ENCODE results near the gene EVX2.

EVX2 gene

DNA sequence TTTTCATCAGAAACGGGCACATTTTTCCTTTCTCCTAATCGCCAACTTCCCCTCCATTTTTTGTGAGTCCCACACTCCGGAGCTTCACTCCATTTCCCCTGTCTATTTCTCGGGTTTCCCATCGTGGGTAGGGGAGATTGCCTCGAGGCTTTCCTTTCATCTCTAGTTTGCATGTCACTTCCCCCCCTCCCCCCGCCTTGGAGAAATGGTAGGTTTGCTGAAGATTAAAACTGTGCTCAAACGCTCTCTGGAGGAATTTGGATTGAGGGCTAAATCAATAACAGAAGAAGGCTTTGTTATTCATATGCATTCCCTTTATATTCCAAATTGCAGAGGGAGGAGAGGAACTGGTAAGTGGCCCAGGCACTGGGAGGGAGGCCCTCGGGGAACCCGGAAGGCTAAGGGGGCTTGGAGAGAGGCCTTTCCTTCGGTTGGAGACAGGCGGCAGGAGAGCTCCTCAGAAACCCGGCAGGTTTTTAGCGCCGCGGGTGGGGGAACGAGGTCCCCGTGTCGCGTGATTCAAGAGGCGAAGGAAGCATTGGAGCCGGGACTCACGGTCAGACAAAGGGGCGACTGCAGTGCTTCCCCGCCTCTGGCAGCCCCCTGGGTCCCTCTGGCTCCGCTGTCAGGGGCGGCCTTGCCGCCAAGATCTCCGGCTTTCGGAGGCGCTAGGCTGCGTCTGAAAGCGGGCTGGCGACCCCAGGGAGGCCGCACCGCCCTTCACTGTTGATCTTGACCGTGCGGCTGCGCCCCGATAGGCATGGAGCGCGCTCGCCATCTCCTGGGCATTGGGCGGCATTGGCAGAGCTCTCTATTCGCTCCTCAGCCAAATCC, 13.4 kb upstream of the EVX2 start:
- H3K9me3 Mint-ChIP-seq = no peaks in the 10 kb centered on the region
- peaks cover 87% of the 10 kb centered on the region for H3K27me3 Mint-ChIP-seq
- no peak overlapping the region for H3K27ac Mint-ChIP-seq
- peaks cover 4% of the 10 kb centered on the region for H3K36me3 Mint-ChIP-seq (ENCODE audit: low read depth)
- H3K4me1 Mint-ChIP-seq (ENCODE audit: low read depth) = peaks cover 29% of the 10 kb centered on the region
- H3K4me3 Mint-ChIP-seq = peak overlapping the region; percentile 74

DNA sequence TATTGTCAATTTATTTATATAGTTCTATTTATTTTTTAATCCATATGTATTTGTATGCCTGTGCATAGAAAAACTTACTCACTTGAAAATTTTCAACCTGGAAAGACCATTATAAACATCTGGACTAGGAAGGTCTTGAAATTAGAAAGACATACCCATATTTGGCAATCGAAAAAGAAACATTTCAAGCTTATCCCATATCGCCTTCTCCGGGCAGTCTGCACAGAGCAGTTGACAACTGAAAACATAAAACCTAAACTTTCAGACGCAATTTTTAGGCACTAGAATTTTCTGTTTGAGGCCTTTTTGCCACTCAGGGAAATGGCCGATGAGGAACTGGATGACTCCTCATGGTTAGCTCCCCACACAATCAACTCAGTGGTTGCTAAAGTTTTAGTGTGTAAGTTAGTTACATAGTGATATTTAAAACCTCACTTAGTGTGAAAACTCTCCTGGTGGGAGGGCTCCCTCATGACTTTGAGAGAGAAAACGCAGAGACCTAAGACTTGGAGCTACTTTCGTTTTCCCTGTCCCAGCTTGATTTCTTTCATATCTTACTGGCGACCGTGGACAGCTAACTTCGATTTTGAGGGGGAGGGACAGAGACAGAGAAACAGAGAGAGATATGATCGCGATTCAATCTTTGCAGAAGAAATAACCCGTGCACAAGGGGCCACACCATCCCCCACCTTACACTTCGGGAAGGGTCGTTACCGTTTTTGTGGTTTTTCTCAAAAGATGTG, 12.7 kb upstream of the EVX2 start:
- Mint-ChIP-seq H3K27me3 (peaks cover 87% of the 10 kb centered on the region), H3K36me3 (ENCODE audit: low read depth) (peaks cover 4% of the 10 kb centered on the region), H3K27ac (no peak overlapping the region), H3K4me3 (peak overlapping the region; percentile 74), H3K4me1 (ENCODE audit: low read depth) (peaks cover 37% of the 10 kb centered on the region), H3K9me3 (no peaks in the 10 kb centered on the region)

DNA sequence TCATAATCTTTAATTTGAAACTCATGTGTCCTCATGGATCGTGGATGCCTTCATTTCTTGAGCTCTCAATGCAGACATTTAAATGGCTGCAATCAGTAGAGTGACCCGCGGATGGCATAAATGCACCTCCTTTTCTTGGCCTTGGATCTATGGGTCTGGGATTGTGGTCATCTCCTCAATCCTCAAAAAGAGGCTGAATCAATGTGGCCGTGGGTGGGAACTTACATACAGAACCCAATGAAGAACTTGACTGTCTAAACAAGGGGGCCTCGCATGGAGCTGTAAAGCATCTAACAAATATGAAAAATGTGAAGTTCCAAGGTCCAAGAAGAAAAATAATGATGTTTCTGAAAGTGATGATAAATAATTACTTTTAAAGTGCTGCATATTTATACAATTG, 11.7 kb upstream of the EVX2 start:
- no peaks in the 10 kb centered on the region for H3K9me3 Mint-ChIP-seq
- peaks cover 4% of the 10 kb centered on the region for H3K36me3 Mint-ChIP-seq (ENCODE audit: low read depth)
- no peak overlapping the region for H3K4me3 Mint-ChIP-seq
- H3K27me3 Mint-ChIP-seq = peaks cover 87% of the 10 kb centered on the region
- no peak overlapping the region for H3K27ac Mint-ChIP-seq
- peaks cover 37% of the 10 kb centered on the region for H3K4me1 Mint-ChIP-seq (ENCODE audit: low read depth)

DNA sequence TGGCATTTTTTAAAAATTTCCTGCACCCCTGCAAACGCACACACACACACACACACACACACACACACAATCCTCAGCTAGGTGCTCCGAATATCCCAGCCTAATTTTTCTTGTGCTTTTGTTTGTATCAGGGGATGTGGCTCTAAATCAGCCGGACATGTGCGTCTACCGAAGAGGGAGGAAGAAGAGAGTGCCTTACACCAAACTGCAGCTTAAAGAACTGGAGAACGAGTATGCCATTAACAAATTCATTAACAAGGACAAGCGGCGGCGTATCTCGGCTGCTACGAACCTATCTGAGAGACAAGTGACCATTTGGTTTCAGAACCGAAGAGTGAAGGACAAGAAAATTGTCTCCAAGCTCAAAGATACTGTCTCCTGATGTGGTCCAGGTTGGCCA, 10.6 kb upstream of the EVX2 start:
- no peaks in the 10 kb centered on the region for H3K9me3 Mint-ChIP-seq
- peaks cover 37% of the 10 kb centered on the region for H3K4me1 Mint-ChIP-seq (ENCODE audit: low read depth)
- H3K36me3 Mint-ChIP-seq (ENCODE audit: low read depth) = peaks cover 4% of the 10 kb centered on the region
- H3K4me3 Mint-ChIP-seq = no peak overlapping the region
- H3K27me3 Mint-ChIP-seq = peaks cover 90% of the 10 kb centered on the region
- no peak overlapping the region for H3K27ac Mint-ChIP-seq

DNA sequence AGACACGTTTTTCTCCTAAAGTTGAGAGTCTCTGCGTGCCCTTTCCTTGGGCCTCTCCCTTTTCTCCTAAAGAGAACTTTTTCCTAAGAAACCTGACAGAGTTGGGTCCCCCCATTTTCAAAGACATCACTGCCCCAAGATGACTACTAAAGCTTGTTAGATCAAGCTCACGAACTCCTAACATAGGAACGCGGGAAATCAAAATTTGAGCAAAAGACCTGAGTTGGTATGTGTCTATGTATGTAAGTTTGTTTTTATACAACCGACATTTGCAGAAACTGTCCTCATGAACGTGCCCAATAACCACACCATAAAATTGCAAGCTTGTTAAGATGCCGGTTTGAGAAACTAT, 10.1 kb upstream of the EVX2 start:
- H3K9me3 Mint-ChIP-seq = no peaks in the 10 kb centered on the region
- peaks cover 90% of the 10 kb centered on the region for H3K27me3 Mint-ChIP-seq
- H3K4me3 Mint-ChIP-seq = peak overlapping the region; percentile 32
- H3K27ac Mint-ChIP-seq = peak overlapping the region; percentile 36
- H3K36me3 Mint-ChIP-seq (ENCODE audit: low read depth) = peaks cover 4% of the 10 kb centered on the region
- H3K4me1 Mint-ChIP-seq (ENCODE audit: low read depth) = peaks cover 37% of the 10 kb centered on the region

DNA sequence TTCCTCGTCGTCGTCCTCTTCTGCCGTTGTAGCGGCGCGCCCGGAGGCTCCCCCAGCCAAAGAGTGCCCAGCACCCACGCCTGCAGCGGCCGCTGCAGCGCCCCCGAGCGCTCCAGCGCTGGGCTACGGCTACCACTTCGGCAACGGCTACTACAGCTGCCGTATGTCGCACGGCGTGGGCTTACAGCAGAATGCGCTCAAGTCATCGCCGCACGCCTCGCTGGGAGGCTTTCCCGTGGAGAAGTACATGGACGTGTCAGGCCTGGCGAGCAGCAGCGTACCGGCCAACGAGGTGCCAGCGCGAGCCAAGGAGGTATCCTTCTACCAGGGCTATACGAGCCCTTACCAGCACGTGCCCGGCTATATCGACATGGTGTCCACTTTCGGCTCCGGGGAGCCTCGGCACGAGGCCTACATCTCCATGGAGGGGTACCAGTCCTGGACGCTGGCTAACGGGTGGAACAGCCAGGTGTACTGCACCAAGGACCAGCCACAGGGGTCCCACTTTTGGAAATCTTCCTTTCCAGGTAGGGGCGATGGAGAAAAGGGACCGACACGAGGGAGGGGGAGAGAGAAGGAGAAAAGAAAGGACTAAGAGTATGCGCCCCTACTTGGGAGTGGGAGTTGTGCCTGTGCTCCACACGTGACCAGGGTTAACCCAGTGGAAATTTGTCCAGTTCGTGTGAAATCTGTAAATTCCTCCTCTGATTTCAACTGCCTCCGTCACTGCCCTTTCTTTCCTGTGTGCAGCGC, 9.6 kb upstream of the EVX2 start:
- H3K9me3 Mint-ChIP-seq = no peaks in the 10 kb centered on the region
- H3K36me3 Mint-ChIP-seq (ENCODE audit: low read depth) = peaks cover 4% of the 10 kb centered on the region
- H3K4me3 Mint-ChIP-seq = peak overlapping the region; percentile 43
- H3K27ac Mint-ChIP-seq = peak overlapping the region; percentile 36
- peaks cover 90% of the 10 kb centered on the region for H3K27me3 Mint-ChIP-seq
- peaks cover 37% of the 10 kb centered on the region for H3K4me1 Mint-ChIP-seq (ENCODE audit: low read depth)

DNA sequence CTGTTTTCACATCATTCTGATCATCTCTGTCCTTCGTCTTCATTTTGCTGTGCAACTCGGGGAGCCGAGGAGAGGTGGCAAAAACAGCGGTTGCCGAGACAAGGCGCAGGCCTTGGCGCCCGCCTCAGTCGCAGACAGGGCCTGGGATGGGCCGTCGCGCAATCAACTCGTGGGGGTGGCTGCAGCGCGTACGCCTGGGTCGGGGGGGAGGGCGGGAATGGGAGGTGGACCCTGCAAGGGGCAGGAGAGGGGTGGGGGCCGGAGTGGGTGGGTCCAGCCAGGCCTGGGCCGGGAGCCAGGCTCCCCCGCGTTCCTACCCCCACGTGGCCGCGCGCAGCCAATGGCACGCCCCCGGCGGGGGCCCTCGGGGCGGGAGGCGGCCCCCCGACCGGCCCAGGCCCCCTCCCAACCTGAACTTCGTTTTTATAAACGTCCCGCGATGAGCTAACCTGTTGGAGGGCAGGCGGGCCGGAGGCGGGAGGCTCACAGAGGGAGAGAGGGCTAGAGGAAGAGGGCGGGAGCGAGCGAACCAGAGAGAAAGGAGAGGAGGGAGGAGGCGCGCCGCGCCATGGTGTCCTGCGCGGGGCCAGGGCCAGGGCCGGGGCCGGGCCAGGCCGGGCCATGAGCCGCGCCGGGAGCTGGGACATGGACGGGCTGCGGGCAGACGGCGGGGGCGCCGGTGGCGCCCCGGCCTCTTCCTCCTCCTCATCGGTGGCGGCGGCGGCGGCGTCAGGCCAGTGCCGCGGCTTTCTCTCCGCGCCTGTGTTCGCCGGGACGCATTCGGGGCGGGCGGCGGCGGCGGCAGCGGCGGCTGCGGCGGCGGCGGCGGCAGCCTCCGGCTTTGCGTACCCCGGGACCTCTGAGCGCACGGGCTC, 8.7 kb upstream of the EVX2 start, which contains the start of gene HOXD13:
TSS of gene HOXD13 (plus strand) at position 452 of the 875 bp plus-strand sequence. CDS start at position 622, 170 bp downstream.
- peaks cover 30% of the 10 kb centered on the region for H3K4me1 Mint-ChIP-seq (ENCODE audit: low read depth)
- H3K4me3 Mint-ChIP-seq = peak within 1 kb of the TSS; percentile 43
- H3K27me3 Mint-ChIP-seq = peaks cover 90% of the 10 kb centered on the region
- peak within 1 kb of the TSS; percentile 63 for H3K27ac Mint-ChIP-seq
- peaks cover 4% of the 10 kb centered on the region for H3K36me3 Mint-ChIP-seq (ENCODE audit: low read depth)
- H3K9me3 Mint-ChIP-seq = no peaks in the 10 kb centered on the region

DNA sequence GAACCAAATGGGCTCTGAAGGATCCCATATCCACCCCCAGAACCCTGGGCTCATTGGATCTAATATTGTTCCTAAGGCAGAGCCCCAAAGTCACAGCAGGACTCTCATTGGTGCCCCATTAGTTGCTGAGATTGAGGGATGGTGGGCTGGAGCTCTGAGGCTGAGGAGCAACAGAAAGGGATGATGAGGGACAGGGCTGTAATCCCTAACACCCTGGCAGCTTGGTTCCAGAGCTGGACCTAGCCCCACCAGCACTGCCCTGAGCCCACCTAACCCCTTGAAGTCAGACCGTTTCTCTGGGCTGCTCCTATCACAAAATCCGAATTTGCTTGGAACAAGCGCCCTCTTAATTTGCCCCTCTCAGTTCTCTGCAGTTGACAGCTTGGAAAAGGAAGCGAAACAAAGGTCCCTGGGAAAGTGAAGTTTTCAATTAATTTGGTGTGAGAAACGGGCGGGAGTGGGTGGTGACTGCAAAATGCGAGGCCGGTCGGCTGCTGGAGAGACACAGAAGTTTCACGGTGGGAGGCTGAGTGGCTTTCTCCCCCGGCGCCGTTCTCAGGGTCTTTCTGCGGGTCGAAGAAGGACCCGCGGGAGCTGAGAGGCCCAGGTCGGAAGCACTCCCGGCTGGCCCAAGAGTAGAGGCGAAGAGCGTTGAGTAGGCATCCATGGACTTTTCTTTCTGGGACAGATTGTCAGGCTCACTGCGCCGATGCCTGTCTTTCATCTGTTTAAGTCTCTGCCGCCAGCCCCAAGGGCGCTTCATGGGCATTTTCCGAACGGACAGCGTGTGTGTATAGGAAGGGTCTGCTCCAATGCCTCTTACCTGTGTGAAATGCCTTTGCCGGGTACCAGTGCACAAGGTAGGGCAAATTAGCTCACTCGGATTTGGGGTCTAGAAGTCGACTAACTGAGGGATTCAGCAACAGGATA, 7.8 kb upstream of the EVX2 start:
- peaks cover 23% of the 10 kb centered on the region for H3K4me1 Mint-ChIP-seq (ENCODE audit: low read depth)
- H3K36me3 Mint-ChIP-seq (ENCODE audit: low read depth) = peaks cover 4% of the 10 kb centered on the region
- H3K27ac Mint-ChIP-seq = peak overlapping the region; percentile 63
- no peak overlapping the region for H3K4me3 Mint-ChIP-seq
- H3K27me3 Mint-ChIP-seq = peaks cover 90% of the 10 kb centered on the region
- peaks cover 4% of the 10 kb centered on the region for H3K9me3 Mint-ChIP-seq

DNA sequence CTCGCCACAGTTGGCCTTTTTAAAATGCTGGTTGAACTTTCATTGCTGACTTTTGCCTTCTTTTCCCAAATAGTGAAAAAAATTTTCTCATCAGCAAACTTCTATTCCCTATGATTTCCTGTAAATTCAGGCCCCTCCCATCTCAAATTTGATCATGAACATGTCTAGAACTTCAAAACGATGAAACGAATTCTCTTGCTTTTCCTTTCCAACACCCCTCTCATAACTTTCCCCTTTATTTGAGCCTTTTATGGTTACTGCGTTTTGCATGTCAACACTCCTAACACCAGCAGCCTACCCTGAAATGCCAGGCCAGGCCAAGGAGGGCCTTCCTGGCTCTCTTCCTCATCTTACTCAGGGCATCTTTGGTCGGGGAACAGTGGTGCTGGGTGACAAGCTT, 7.1 kb upstream of the EVX2 start:
- Mint-ChIP-seq H3K27me3 (peaks cover 87% of the 10 kb centered on the region), H3K27ac (no peak overlapping the region), H3K4me1 (ENCODE audit: low read depth) (peaks cover 19% of the 10 kb centered on the region), H3K4me3 (no peak overlapping the region), H3K36me3 (ENCODE audit: low read depth) (peaks cover 4% of the 10 kb centered on the region), H3K9me3 (peaks cover 4% of the 10 kb centered on the region)

DNA sequence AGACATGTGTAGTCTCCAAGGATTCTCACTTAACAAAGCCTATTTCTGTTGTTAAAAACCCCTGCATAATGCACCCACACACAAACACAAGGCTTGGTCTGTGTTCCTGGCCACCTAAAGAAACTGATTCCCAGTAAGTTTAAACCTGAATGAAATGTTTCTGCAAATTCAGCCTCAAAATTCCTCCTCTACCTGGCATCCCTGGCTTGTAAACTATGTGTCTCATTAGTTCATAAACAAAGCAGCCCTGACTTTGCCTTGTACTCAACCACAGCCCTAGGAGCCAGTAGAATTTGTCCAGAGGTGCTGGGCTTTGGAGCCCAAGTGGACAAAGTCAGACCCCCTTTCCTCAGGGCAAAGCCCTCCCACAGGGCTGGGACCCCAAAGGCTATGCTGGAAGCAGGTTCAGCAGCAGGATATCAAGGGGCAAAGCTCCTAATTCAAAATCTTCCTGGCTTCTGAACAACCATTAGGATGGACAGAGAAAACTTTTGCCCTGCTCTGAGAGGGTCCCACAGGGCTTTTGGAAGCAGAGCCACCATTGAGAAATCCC, 6.2 kb upstream of the EVX2 start:
- Mint-ChIP-seq H3K4me3 (no peak overlapping the region), H3K4me1 (ENCODE audit: low read depth) (peaks cover 19% of the 10 kb centered on the region), H3K9me3 (peaks cover 4% of the 10 kb centered on the region), H3K36me3 (ENCODE audit: low read depth) (peaks cover 4% of the 10 kb centered on the region), H3K27me3 (peaks cover 87% of the 10 kb centered on the region), H3K27ac (no peak overlapping the region)

DNA sequence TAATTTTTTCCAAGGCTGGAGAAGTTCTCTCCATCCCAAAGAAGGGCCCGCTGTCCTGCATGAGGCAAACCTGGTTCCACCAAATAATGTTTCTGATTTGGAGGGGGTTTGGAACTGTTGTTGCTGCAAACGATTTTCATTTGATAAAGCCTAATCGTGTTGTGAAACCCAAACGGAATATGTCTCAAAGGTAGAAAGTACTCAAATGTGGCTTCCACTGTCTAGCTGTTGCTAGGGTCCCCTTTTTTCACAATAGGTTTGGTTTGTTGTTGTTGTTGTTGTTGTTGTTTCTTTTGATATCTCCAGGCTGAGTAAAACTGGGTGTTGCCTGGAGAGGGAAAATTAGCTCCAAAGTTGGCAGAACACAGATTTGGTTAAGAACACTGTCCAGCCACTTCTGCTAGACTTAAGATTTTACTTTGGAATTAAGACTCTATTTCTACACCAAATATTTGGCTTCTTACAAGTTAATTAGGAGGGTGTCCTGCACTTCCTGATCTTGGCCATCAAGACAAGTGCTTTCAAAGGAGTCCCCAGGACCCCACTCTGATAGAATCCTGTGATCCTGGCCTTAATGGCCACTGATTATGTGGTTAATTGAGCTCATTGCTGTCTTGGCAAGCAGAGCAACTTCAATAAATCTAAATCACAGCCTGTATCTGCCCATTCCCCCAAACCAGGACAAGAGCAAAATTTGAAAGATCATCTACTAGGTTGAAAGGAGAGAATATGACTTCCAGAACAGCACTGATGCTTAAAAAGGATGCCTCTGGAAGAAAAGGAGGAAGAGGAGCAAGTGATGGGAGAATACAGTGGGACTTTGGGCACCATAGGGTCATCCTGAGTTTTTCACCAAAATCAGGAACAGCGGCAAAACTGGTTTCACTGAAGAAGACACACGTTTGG, 5.4 kb upstream of the EVX2 start:
- Mint-ChIP-seq H3K4me3 (no peak overlapping the region), H3K36me3 (ENCODE audit: low read depth) (peaks cover 10% of the 10 kb centered on the region), H3K4me1 (ENCODE audit: low read depth) (peaks cover 19% of the 10 kb centered on the region), H3K27me3 (peaks cover 87% of the 10 kb centered on the region), H3K9me3 (peaks cover 4% of the 10 kb centered on the region), H3K27ac (no peak overlapping the region)

DNA sequence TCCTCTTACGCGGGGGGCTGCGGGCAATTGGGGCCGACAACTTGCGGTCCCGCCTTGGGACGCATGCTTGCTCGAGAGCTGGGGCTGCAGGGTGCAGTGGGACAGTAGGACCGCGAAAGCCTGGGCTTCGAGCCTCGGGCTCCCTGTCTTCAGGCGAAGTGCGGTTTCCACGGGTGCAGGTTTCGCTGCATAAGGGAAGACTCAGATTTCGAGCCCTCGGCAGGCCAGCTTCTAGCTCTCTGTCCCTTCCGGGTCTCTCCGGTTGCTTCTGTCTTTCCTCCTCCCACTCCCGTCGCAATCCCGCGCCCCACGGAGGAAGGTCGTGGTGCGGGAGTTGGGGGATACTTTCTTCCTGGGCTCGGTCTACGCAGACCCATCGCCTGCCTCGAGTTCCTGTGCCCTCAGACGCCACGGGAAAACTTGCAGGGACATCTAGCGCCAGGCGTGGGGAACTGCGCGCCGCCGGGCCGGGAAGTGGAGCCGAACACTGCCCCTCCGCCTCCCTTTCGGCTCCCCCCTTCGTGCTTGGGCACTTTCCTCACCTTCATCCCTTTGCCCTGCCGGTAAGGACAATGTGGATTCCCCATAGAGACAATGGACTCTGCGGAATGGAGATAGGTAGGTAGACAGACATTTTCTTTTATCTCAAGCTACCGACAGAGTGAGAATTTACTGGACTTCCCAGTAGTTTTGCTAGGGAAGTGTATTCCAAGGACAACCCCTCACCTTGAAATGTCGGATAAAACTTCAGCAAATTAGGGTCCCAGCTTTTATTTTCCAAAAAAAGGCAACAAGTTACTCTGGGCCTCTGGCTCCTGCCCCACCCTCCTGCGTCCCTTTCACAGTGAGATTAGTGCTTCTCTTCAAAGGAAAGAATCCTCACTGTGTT, 4.5 kb upstream of the EVX2 start:
- Mint-ChIP-seq H3K36me3 (ENCODE audit: low read depth) (peaks cover 10% of the 10 kb centered on the region), H3K4me3 (peak overlapping the region; percentile 57), H3K9me3 (peaks cover 4% of the 10 kb centered on the region), H3K4me1 (ENCODE audit: low read depth) (peaks cover 12% of the 10 kb centered on the region), H3K27ac (no peak overlapping the region), H3K27me3 (peaks cover 87% of the 10 kb centered on the region)
